ENCODE measurements around the gene EPHA8. TPM values are rescaled to one million over a fixed set of nuclear protein-coding genes. Genes with fewer than 3 reads are reported as not detected.

EPHA8 gene
- total RNA-seq, 1 experiment from 2014 or later: not detected

DNA sequence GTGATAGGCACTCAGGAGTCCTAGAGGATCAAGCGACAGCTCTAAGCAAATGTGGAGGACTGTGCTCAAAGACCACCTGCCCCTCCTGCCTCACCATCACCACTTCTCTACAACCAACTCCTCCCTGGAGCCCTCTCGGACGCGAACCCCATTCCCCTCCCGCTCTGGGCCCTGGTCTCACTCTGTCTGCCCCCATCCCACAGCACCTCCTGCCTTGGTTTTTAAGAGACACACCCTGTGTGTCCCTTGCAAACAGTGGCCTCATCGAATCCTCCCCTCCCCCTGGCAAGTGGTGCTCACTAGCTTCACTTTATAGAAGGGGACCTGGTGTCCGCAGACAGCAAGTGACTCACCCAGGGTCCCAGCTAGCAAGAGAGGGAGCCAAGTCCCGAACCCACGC lies 28.8 kb downstream of the EPHA8 start:
- H3F3A ChIP-seq (ENCODE audit: insufficient read depth, low read depth): no peaks in the 10 kb centered on the region
- CTCF ChIA-PET: no interaction called here
- POLR2A ChIA-PET (ENCODE audit: unreplicated experiment): no interaction called here
- H3K9me3 ChIP-seq (ENCODE audit: insufficient read depth, low read depth): no peaks in the 10 kb centered on the region
- peaks cover 85% of the 10 kb centered on the region for H3K27me3 ChIP-seq (ENCODE audit: insufficient read depth, low read depth)
- H3K4me3 ChIP-seq: no peak overlapping the region
- no peaks in the 10 kb centered on the region for H3K36me3 ChIP-seq (ENCODE audit: low read depth)
- no peak overlapping the region for H2AFZ ChIP-seq
- no peak overlapping the region for H3K4me2 ChIP-seq
- no peak overlapping the region for H3K27ac ChIP-seq
- intact Hi-C loops (cut with micrococcal nuclease; ENCODE audit: unreplicated experiment): no loop called here
- H3K9me2 ChIP-seq (ENCODE audit: insufficient read depth): no peaks in the 10 kb centered on the region
- TF ChIP-seq, protein P1, sequence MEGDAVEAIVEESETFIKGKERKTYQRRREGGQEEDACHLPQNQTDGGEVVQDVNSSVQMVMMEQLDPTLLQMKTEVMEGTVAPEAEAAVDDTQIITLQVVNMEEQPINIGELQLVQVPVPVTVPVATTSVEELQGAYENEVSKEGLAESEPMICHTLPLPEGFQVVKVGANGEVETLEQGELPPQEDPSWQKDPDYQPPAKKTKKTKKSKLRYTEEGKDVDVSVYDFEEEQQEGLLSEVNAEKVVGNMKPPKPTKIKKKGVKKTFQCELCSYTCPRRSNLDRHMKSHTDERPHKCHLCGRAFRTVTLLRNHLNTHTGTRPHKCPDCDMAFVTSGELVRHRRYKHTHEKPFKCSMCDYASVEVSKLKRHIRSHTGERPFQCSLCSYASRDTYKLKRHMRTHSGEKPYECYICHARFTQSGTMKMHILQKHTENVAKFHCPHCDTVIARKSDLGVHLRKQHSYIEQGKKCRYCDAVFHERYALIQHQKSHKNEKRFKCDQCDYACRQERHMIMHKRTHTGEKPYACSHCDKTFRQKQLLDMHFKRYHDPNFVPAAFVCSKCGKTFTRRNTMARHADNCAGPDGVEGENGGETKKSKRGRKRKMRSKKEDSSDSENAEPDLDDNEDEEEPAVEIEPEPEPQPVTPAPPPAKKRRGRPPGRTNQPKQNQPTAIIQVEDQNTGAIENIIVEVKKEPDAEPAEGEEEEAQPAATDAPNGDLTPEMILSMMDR (conservative IDR thresholded peaks at IDR 0.05): no peak
- TF ChIP-seq EZH2 (IDR thresholded peaks at IDR 0.05; ENCODE audit: low read depth): no peak
- no TSS peak for BruUV-seq (replicated peaks)
- no peak for DNase-seq
- no peaks in the 10 kb centered on the region for H3K79me2 ChIP-seq (ENCODE audit: low read depth)
- H3K4me1 ChIP-seq (replicated peaks; ENCODE audit: insufficient read depth): no peaks in the 10 kb centered on the region
- no peaks in the 10 kb centered on the region for H4K20me1 ChIP-seq (ENCODE audit: insufficient read depth)

DNA sequence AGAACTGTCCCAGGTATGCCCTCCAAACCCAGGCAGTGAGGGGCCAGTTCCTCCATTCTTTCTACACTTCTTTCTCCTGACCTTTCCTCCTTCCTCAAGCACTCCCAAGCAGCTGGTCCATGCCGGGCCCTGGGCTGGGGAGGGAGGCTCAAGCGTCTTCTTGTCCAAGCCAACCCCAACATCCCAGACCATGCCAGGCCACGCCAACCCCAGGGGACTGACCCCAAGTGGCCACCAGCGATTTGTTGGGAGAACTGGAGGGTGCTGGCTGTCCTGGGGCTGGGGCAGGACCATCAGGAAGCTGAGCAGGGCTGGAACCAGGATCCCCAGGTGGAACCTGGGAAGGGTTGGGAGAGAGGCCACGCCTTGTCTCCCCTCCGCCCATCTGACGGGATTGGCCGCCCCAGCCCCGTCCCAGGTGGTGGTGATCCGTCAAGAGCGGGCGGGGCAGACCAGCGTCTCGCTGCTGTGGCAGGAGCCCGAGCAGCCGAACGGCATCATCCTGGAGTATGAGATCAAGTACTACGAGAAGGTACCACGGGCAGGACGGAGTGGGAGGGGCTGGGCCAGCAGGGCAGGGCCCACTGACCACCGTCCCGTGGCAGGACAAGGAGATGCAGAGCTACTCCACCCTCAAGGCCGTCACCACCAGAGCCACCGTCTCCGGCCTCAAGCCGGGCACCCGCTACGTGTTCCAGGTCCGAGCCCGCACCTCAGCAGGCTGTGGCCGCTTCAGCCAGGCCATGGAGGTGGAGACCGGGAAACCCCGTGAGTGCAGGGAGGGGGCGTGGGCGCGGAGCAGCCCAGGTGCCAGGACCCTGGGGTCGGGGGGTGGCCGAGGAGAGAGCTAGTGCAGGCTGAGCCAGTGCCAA lies 29.9 kb downstream of the EPHA8 start:
- Histone ChIP-seq H3K4me1 (replicated peaks; ENCODE audit: insufficient read depth) (no peaks in the 10 kb centered on the region), H3K27me3 (ENCODE audit: insufficient read depth, low read depth) (peaks cover 87% of the 10 kb centered on the region), H2AFZ (no peak overlapping the region), H3K79me2 (ENCODE audit: low read depth) (no peaks in the 10 kb centered on the region), H3K4me2 (no peak overlapping the region), H3K4me3 (no peak overlapping the region), H3K9me3 (ENCODE audit: insufficient read depth, low read depth) (no peaks in the 10 kb centered on the region), H3K27ac (no peak overlapping the region), H3K9me2 (ENCODE audit: insufficient read depth) (no peaks in the 10 kb centered on the region), H3F3A (ENCODE audit: insufficient read depth, low read depth) (no peaks in the 10 kb centered on the region), H3K36me3 (ENCODE audit: low read depth) (no peaks in the 10 kb centered on the region), H4K20me1 (ENCODE audit: insufficient read depth) (no peaks in the 10 kb centered on the region)
- POLR2A ChIA-PET (ENCODE audit: unreplicated experiment): no interaction called here
- no TSS peak for BruUV-seq (replicated peaks)
- DNase-seq: peak in 1 of 2 experiments; percentile 40
- intact Hi-C loops (cut with micrococcal nuclease; ENCODE audit: unreplicated experiment): no loop called here
- TF ChIP-seq, protein P1 (conservative IDR thresholded peaks at IDR 0.05): no peak
- peak; percentile 92 for TF ChIP-seq EZH2 (IDR thresholded peaks at IDR 0.05; ENCODE audit: low read depth)
- CTCF ChIA-PET: no interaction called here

DNA sequence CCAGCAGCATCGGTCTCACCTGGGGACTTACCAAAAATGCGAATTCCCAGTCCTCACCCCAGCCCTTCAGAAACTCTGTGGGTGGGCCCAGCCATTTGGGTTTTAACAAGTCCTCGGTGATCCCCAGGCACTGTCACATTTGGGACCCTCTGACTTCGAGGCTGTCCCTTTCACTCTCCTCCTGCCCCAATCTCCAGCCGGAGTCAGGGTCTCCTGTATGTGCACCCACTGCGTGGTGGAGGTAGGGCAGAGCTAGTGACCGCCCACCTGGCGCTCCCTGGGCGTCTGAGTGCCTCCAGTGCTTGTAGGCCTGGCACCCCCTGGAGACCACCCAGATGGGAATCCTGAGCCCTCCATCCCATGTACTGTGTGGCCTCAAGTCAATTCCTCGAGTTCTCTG lies 31.1 kb downstream of the EPHA8 start:
- no peaks in the 10 kb centered on the region for H3K9me2 ChIP-seq (ENCODE audit: insufficient read depth)
- H3K9me3 ChIP-seq (ENCODE audit: insufficient read depth, low read depth): no peaks in the 10 kb centered on the region
- peaks cover 91% of the 10 kb centered on the region for H3K27me3 ChIP-seq (ENCODE audit: insufficient read depth, low read depth)
- no peaks in the 10 kb centered on the region for H3F3A ChIP-seq (ENCODE audit: insufficient read depth, low read depth)
- ChIA-PET POLR2A (ENCODE audit: unreplicated experiment) (no interaction called here), CTCF (no interaction called here)
- no TSS peak for BruUV-seq (replicated peaks)
- H2AFZ ChIP-seq: no peak overlapping the region
- no peak overlapping the region for H3K4me2 ChIP-seq
- no peak overlapping the region for H3K4me3 ChIP-seq
- H3K27ac ChIP-seq: no peak overlapping the region
- intact Hi-C loops (cut with micrococcal nuclease; ENCODE audit: unreplicated experiment): no loop called here
- no peaks in the 10 kb centered on the region for H4K20me1 ChIP-seq (ENCODE audit: insufficient read depth)
- H3K4me1 ChIP-seq (replicated peaks; ENCODE audit: insufficient read depth): no peaks in the 10 kb centered on the region
- no peaks in the 10 kb centered on the region for H3K36me3 ChIP-seq (ENCODE audit: low read depth)
- no peak for TF ChIP-seq EZH2 (IDR thresholded peaks at IDR 0.05; ENCODE audit: low read depth)
- TF ChIP-seq, protein P1 (conservative IDR thresholded peaks at IDR 0.05): no peak
- DNase-seq: no peak
- no peaks in the 10 kb centered on the region for H3K79me2 ChIP-seq (ENCODE audit: low read depth)
